PC-3 (cell line): Measurements from ENCODE around the gene PRF1. TPM values are rescaled to one million over a fixed set of nuclear protein-coding genes. Genes with fewer than 3 reads are reported as not detected.

ENCODE experiments used
- ATAC-seq: fragments of 200-7000 bp; cut with Tn5 transposase; 2 replicates; pipeline ENCODE4 v1.9.1; 2020; ENCODE audit warnings: mild to moderate bottlenecking, moderate library complexity
- BruUV-seq: library from RNA; stranded (reverse); fragments of 400-500 nt; replicated peaks from 2 replicates; lab custom pipeline; 2021; lab: Mats Ljungman, UMichigan
- CTCF ChIA-PET: fragments of 300-600 bp; sonication (Branson Sonifier 250); formaldehyde crosslinking; loops from one replicate; lab custom pipeline; 2022; ENCODE audit warnings: antibody characterized with exemption; lab: Charles Lee
- POLR2A ChIA-PET: fragments of 300-600 bp; sonication (Branson Sonifier 250); formaldehyde crosslinking; loops from one replicate; lab custom pipeline; 2022; ENCODE audit warnings: antibody characterized with exemption; ENCODE audit not compliant: unreplicated experiment; lab: Charles Lee
- DNase-seq: peaks from one replicate; pipeline ENCODE4 v3.0.0-alpha.2; 2015
- H2AFZ ChIP-seq: fragments of 300-600 bp; sonication (generic); 2 replicates; pipeline ENCODE4 v1.6.0; 2016; ENCODE audit warnings: antibody characterized with exemption, low read length
- H3F3A ChIP-seq: fragments of 300-600 bp; sonication (generic); one replicate; pipeline ENCODE4 v1.6.0; 2017; ENCODE audit warnings: antibody characterized with exemption, low read length, control low read depth, mild to moderate bottlenecking; ENCODE audit not compliant: unreplicated experiment
- H3K27ac ChIP-seq: fragments of 300-600 bp; sonication (generic); 2 replicates; pipeline ENCODE4 v1.5.1; 2016; ENCODE audit warnings: mild to moderate bottlenecking, low read length
- H3K27me3 ChIP-seq: fragments of 300-600 bp; sonication (generic); 2 replicates; pipeline ENCODE4 v1.6.1; 2016; ENCODE audit warnings: low read length, mixed read lengths
- H3K36me3 ChIP-seq: fragments of 300-600 bp; sonication (generic); 2 replicates; pipeline ENCODE4 v1.6.1; 2016; ENCODE audit warnings: low read depth, mixed run types, low read length, mixed read lengths
- H3K4me1 ChIP-seq: fragments of 300-600 bp; sonication (generic); 2 replicates; pipeline ENCODE4 v1.5.1; 2016; ENCODE audit warnings: low read length; ENCODE audit not compliant: insufficient read depth
- H3K4me2 ChIP-seq: fragments of 300-600 bp; sonication (generic); 2 replicates; pipeline ENCODE4 v1.6.0; 2016; ENCODE audit warnings: low read length
- H3K4me3 ChIP-seq: fragments of 300-600 bp; sonication (generic); 2 replicates; pipeline ENCODE4 v1.5.1; 2016; ENCODE audit warnings: mild to moderate bottlenecking, low read length, mixed read lengths
- H3K79me2 ChIP-seq: fragments of 300-600 bp; sonication (generic); 2 replicates; pipeline ENCODE4 v1.6.1; 2017; ENCODE audit warnings: low read length, mixed read lengths
- H3K9ac ChIP-seq: fragments of 300-600 bp; sonication (generic); 2 replicates; pipeline ENCODE4 v1.6.0; 2016; ENCODE audit warnings: mild to moderate bottlenecking, low read length
- H3K9me2 ChIP-seq: fragments of 300-600 bp; sonication (generic); replicated peaks from 2 replicates; pipeline ENCODE4 v1.6.1; 2016; ENCODE audit warnings: mixed run types, low read length, mixed read lengths
- H3K9me3 ChIP-seq: fragments of 300-600 bp; sonication (generic); 2 replicates; pipeline ENCODE4 v1.6.1; 2016; ENCODE audit warnings: low read length, mixed read lengths
- H4K20me1 ChIP-seq: fragments of 300-600 bp; sonication (generic); 2 replicates; pipeline ENCODE4 v1.6.1; 2016; ENCODE audit warnings: low read length, mixed read lengths
- EZH2 ChIP-seq: fragments of 300-600 bp; sonication (generic); IDR thresholded peaks from one replicate; pipeline ENCODE4 v1.6.1; 2017; ENCODE audit warnings: antibody characterized with exemption, mild to moderate bottlenecking, low read length; ENCODE audit not compliant: unreplicated experiment
- EZH2phosphoT487 ChIP-seq: fragments of 300-600 bp; sonication (generic); IDR thresholded peaks from 2 replicates; pipeline ENCODE4 v1.6.1; 2018; ENCODE audit warnings: mild to moderate bottlenecking, antibody characterized with exemption, low read length, borderline replicate concordance
- intact Hi-C: fragments of 100-400 bp; cut with micrococcal nuclease; formaldehyde crosslinking; loops from 2 replicates; pipeline ENCODE4 v1.9.0; 2023
- total RNA-seq: library from RNA; depleted of rRNA; stranded (reverse); fragments of >200 nt; gene quantifications from 2 replicates; pipeline ENCODE4 v1.2.3, GENCODE V29; 2014
- TF ChIP-seq, protein P1 (sequence below): fragments of 300-600 bp; sonication (generic); conservative IDR thresholded peaks from 2 replicates; pipeline ENCODE4 v1.5.1; 2017; ENCODE audit warnings: antibody characterized with exemption, low read depth, mild to moderate bottlenecking, low read length

The PRF1 gene
- total RNA-seq, 1 experiment from 2014 or later = not detected

DNA sequence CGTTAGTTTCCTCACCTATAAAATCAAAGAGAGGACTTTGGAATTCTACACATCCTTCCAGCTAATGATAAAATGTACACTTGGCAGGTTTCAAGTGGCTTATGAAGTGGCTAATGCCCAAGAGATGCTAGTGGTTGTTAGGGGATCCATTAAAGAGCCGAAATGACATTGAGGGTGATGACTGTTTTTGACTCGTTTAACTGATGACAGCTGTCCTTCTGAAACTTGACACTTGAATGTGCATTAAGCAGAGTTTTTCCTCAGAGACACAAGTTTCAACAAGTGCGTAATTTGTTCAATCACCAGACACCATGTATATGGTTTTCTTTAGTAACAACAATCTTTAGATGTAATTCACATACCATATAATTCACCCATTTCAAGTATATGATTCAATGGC, 1.6 kb upstream of the PRF1 start:
- peaks cover 3% of the 10 kb centered on the region; the same call in 1 of the 2 replicates for H3K9me2 ChIP-seq
- no peak overlapping the region for H3K9ac ChIP-seq
- TF ChIP-seq EZH2 (no peak), EZH2phosphoT487 (no peak)
- TF ChIP-seq, protein P1, sequence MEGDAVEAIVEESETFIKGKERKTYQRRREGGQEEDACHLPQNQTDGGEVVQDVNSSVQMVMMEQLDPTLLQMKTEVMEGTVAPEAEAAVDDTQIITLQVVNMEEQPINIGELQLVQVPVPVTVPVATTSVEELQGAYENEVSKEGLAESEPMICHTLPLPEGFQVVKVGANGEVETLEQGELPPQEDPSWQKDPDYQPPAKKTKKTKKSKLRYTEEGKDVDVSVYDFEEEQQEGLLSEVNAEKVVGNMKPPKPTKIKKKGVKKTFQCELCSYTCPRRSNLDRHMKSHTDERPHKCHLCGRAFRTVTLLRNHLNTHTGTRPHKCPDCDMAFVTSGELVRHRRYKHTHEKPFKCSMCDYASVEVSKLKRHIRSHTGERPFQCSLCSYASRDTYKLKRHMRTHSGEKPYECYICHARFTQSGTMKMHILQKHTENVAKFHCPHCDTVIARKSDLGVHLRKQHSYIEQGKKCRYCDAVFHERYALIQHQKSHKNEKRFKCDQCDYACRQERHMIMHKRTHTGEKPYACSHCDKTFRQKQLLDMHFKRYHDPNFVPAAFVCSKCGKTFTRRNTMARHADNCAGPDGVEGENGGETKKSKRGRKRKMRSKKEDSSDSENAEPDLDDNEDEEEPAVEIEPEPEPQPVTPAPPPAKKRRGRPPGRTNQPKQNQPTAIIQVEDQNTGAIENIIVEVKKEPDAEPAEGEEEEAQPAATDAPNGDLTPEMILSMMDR = no peak
- no TSS peak for BruUV-seq
- H3K27ac ChIP-seq = no peak overlapping the region
- H3K4me3 ChIP-seq = no peak overlapping the region
- POLR2A ChIA-PET = no interaction called here
- H4K20me1 ChIP-seq = no peaks in the 10 kb centered on the region
- no peaks in the 10 kb centered on the region for H3K9me3 ChIP-seq
- intact Hi-C loops = no loop called here
- no peaks in the 10 kb centered on the region for H3K4me1 ChIP-seq
- no peaks in the 10 kb centered on the region for H3K27me3 ChIP-seq
- H3K79me2 ChIP-seq = no peaks in the 10 kb centered on the region
- CTCF ChIA-PET = no interaction called here
- no peaks in the 10 kb centered on the region for H3F3A ChIP-seq
- DNase-seq (no peak), ATAC-seq (no peak)
- H3K36me3 ChIP-seq = no peaks in the 10 kb centered on the region
- no peak overlapping the region for H2AFZ ChIP-seq
- no peak overlapping the region for H3K4me2 ChIP-seq

DNA sequence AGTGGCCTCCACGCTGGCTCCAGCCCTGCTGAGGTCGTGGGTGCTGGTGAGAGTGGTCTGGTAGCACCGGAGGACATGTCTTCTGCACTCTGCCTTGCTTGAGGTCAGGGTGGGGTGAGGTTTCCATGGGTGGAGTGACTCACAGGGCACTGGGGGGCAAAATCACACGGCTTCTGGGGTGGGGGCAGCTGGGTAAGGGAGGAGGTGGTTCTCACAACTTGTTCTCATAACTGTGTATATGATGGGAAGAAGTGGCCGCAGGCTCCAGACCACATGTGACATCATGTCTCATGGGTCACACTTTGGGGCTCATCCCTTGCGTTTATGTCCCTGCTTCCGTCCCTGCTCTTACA, 884 bp upstream of the PRF1 start:
- ChIA-PET POLR2A (no interaction called here), CTCF (no interaction called here)
- no peaks in the 10 kb centered on the region for H4K20me1 ChIP-seq
- no peaks in the 10 kb centered on the region for H3K79me2 ChIP-seq
- H3K27me3 ChIP-seq = no peaks in the 10 kb centered on the region
- H3F3A ChIP-seq = no peaks in the 10 kb centered on the region
- no peak overlapping the region for H2AFZ ChIP-seq
- no peaks in the 10 kb centered on the region for H3K36me3 ChIP-seq
- TF ChIP-seq EZH2phosphoT487 (no peak), EZH2 (no peak)
- TF ChIP-seq, protein P1 = no peak
- no peak overlapping the region for H3K4me3 ChIP-seq
- no TSS peak for BruUV-seq
- no peaks in the 10 kb centered on the region for H3K9me3 ChIP-seq
- no peak overlapping the region for H3K4me2 ChIP-seq
- DNase-seq (no peak), ATAC-seq (no peak)
- intact Hi-C loops = no loop called here
- no peak overlapping the region for H3K27ac ChIP-seq
- peaks cover 3% of the 10 kb centered on the region; the same call in 1 of the 2 replicates for H3K9me2 ChIP-seq
- no peaks in the 10 kb centered on the region for H3K4me1 ChIP-seq
- no peak overlapping the region for H3K9ac ChIP-seq

DNA sequence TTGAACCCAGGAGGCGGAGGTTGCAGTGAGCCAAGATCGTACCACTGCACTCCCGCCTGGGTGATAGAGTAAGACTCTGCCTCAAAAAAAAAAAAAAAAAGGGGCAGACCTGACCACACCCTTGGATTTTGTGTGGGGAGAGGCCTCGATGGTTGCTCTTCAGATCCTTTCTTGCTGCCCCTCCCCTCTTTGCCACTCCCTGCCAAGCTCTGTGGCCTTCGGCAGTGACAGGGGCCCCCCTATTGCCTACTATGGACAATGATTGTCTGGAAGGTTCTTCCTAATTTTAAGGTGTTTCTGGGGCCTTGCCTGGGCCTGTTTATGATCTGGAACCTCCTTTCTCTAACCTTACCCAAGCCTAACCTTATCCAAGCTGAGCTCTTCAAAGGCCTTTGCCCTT, 795 bp downstream of the PRF1 start:
- peaks cover 3% of the 10 kb centered on the region; the same call in 1 of the 2 replicates for H3K9me2 ChIP-seq
- POLR2A ChIA-PET = no interaction called here
- no peaks in the 10 kb centered on the region for H3K4me1 ChIP-seq
- H2AFZ ChIP-seq = no peak overlapping the region
- no peaks in the 10 kb centered on the region for H3K36me3 ChIP-seq
- ATAC-seq = no peak
- H3K27me3 ChIP-seq = no peaks in the 10 kb centered on the region
- no TSS peak for BruUV-seq
- no peak for DNase-seq
- TF ChIP-seq, protein P1 = no peak
- no peak for TF ChIP-seq EZH2
- no peak for TF ChIP-seq EZH2phosphoT487
- CTCF ChIA-PET = no interaction called here
- no peaks in the 10 kb centered on the region for H3K79me2 ChIP-seq
- H3K4me3 ChIP-seq = no peak overlapping the region
- H3K9me3 ChIP-seq = no peaks in the 10 kb centered on the region
- no peaks in the 10 kb centered on the region for H3F3A ChIP-seq
- intact Hi-C loops = no loop called here
- H3K9ac ChIP-seq = no peak overlapping the region
- H3K27ac ChIP-seq = no peak overlapping the region
- H3K4me2 ChIP-seq = no peak overlapping the region
- H4K20me1 ChIP-seq = no peaks in the 10 kb centered on the region
